ENCODE measurements around the gene MAPKAP1. TPM values are rescaled to one million over a fixed set of nuclear protein-coding genes. Genes with fewer than 3 reads are reported as not detected.

Gene MAPKAP1
- total and polyA plus RNA-seq, 4 donors: 32.2 to 58.4 (median 56.1) TPM

DNA sequence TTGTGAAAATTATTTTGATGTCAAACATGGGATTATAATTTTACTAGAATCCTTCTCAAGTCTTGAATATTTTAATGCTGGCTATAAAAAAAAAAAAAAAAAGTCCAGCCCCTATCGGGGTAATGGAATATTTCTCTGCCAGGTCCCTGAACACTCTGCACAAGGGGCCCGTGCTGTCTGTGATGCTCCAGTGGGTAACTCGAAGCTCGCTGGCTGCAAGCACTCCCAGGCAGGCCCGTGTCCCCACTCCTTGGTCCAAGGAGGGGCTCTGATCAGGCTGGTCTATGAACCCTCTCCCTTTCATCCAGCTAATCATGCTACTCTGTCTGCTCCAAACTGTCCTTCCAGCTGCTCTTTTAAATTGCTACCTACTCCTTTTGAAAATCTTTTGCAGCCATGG, 264.6 kb downstream of the MAPKAP1 start:
- peak in 1 of 2 donors; percentile 32 for DNase-seq
- intact Hi-C loops (cut with DNase I): no loop called here
- 82 to 87% methylated on average over 5 of the region's 5 CpGs for WGBS, 2 donors
- peaks cover 4 to 6% of the 10 kb centered on the region in 2 donors for H3K36me3 ChIP-seq (ENCODE audit: control insufficient read depth in 1 of 2, insufficient read depth in 2 of 2, low read length in 1 of 2)
- H3K4me1 ChIP-seq (ENCODE audit: control insufficient read depth in 1 of 2, insufficient read depth in 2 of 2, low read length in 2 of 2): no peaks in the 10 kb centered on the region
- no peak for ATAC-seq (ENCODE audit: low FRiP score)
- no peak overlapping the region for H3K4me3 ChIP-seq (ENCODE audit: low read length in 2 of 2)
- H3K27ac ChIP-seq (ENCODE audit: low read depth in 1 of 2, low read length in 2 of 2): no peak overlapping the region
- no peaks in the 10 kb centered on the region for H3K27me3 ChIP-seq (ENCODE audit: control insufficient read depth in 1 of 2, insufficient read depth in 2 of 2, low read length in 1 of 2)
- H3K9me3 ChIP-seq (ENCODE audit: control insufficient read depth, low read length): no peaks in the 10 kb centered on the region

DNA sequence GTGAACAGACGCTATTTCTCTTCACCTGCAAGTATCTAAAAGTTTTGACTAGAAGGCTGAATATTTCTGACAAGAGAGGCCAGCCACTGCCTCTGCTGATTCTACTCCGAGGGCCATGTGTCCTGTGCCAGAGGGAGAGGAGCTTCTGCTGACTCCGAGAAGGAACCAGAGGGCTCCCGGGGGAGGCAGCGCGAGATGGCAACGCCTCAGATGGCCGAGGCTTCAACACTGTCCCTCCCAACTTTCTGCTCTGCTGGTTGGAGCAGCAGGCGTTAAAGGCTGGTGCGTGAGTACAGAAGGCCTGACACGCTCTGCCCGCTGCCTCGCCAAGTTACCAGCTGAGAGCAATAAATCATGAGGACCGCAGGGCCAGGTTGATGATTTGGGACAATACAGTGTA, 266.6 kb downstream of the MAPKAP1 start:
- no peak overlapping the region for H3K27ac ChIP-seq (ENCODE audit: low read depth in 1 of 2, low read length in 2 of 2)
- peaks cover 4 to 6% of the 10 kb centered on the region in 2 donors for H3K36me3 ChIP-seq (ENCODE audit: control insufficient read depth in 1 of 2, insufficient read depth in 2 of 2, low read length in 1 of 2)
- H3K4me1 ChIP-seq (ENCODE audit: control insufficient read depth in 1 of 2, insufficient read depth in 2 of 2, low read length in 2 of 2): no peaks in the 10 kb centered on the region
- ATAC-seq (ENCODE audit: low FRiP score) (no peak), DNase-seq (peak in 1 of 2 donors; percentile 44)
- intact Hi-C loops (cut with DNase I): no loop called here
- WGBS, 2 donors: 85% methylated on average over 14 of the region's 14 CpGs
- no peak overlapping the region for H3K4me3 ChIP-seq (ENCODE audit: low read length in 2 of 2)
- no peaks in the 10 kb centered on the region for H3K9me3 ChIP-seq (ENCODE audit: control insufficient read depth, low read length)
- no peaks in the 10 kb centered on the region for H3K27me3 ChIP-seq (ENCODE audit: control insufficient read depth in 1 of 2, insufficient read depth in 2 of 2, low read length in 1 of 2)

GRCh38 chr9:125439434-125440272, 267.4 kb downstream of the MAPKAP1 start:
- WGBS, 2 donors: 94% methylated on average over 21 of the region's 21 CpGs
- Histone ChIP-seq H3K36me3 (ENCODE audit: control insufficient read depth in 1 of 2, insufficient read depth in 2 of 2, low read length in 1 of 2) (peaks cover 4 to 6% of the 10 kb centered on the region in 2 donors), H3K27ac (ENCODE audit: low read depth in 1 of 2, low read length in 2 of 2) (no peak overlapping the region), H3K27me3 (ENCODE audit: control insufficient read depth in 1 of 2, insufficient read depth in 2 of 2, low read length in 1 of 2) (no peaks in the 10 kb centered on the region), H3K9me3 (ENCODE audit: control insufficient read depth, low read length) (no peaks in the 10 kb centered on the region), H3K4me3 (ENCODE audit: low read length in 2 of 2) (no peak overlapping the region), H3K4me1 (ENCODE audit: control insufficient read depth in 1 of 2, insufficient read depth in 2 of 2, low read length in 2 of 2) (no peaks in the 10 kb centered on the region)
- intact Hi-C loops (cut with DNase I): no loop called here
- DNase-seq (peak in 1 of 2 donors; percentile 65), ATAC-seq (ENCODE audit: low FRiP score) (no peak)

GRCh38 chr9:125438506-125439433, 268.2 kb downstream of the MAPKAP1 start:
- no peaks in the 10 kb centered on the region for H3K4me1 ChIP-seq (ENCODE audit: control insufficient read depth in 1 of 2, insufficient read depth in 2 of 2, low read length in 2 of 2)
- intact Hi-C loops (cut with DNase I): no loop called here
- ATAC-seq (ENCODE audit: low FRiP score) (no peak), DNase-seq (peak in 1 of 2 donors; percentile 64)
- no peak overlapping the region for H3K4me3 ChIP-seq (ENCODE audit: low read length in 2 of 2)
- H3K27me3 ChIP-seq (ENCODE audit: control insufficient read depth in 1 of 2, insufficient read depth in 2 of 2, low read length in 1 of 2): no peaks in the 10 kb centered on the region
- no peaks in the 10 kb centered on the region for H3K9me3 ChIP-seq (ENCODE audit: control insufficient read depth, low read length)
- H3K36me3 ChIP-seq (ENCODE audit: control insufficient read depth in 1 of 2, insufficient read depth in 2 of 2, low read length in 1 of 2): peaks cover 0 to 4% of the 10 kb centered on the region in 2 donors
- WGBS, 2 donors: 92 to 93% methylated on average over 32 of the region's 32 CpGs
- no peak overlapping the region for H3K27ac ChIP-seq (ENCODE audit: low read depth in 1 of 2, low read length in 2 of 2)

DNA sequence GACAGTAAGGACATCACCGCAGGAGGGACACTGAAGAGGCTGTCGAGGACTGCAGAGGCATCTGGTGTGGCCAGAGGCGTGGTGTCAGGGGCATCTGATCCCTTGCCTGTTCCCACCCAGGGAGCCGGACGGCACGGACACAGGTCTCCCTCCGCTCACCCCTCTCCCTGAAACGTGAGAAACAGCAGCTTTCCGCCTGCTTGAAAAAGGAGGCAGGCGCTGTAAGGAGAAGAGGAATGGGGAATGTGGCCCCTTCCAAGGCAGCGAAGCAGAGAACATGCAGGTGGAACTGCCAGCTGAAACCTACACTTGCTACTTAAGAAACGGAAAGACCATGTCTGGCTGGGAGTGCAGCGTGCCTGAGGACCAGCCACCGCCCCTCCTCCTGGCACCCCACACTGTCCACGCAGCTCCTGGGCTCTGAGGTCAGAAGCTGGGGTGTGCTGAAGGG, 269.2 kb downstream of the MAPKAP1 start:
- WGBS, 2 donors: 85% methylated on average over 15 of the region's 15 CpGs
- Histone ChIP-seq H3K4me1 (ENCODE audit: control insufficient read depth in 1 of 2, insufficient read depth in 2 of 2, low read length in 2 of 2) (no peaks in the 10 kb centered on the region), H3K9me3 (ENCODE audit: control insufficient read depth, low read length) (no peaks in the 10 kb centered on the region), H3K4me3 (ENCODE audit: low read length in 2 of 2) (no peak overlapping the region), H3K27ac (ENCODE audit: low read depth in 1 of 2, low read length in 2 of 2) (no peak overlapping the region), H3K36me3 (ENCODE audit: control insufficient read depth in 1 of 2, insufficient read depth in 2 of 2, low read length in 1 of 2) (peaks cover 0 to 4% of the 10 kb centered on the region in 2 donors), H3K27me3 (ENCODE audit: control insufficient read depth in 1 of 2, insufficient read depth in 2 of 2, low read length in 1 of 2) (no peaks in the 10 kb centered on the region)
- no peak for ATAC-seq (ENCODE audit: low FRiP score)
- intact Hi-C loops (cut with DNase I): no loop called here
- DNase-seq: peak in 1 of 2 donors; percentile 67

DNA sequence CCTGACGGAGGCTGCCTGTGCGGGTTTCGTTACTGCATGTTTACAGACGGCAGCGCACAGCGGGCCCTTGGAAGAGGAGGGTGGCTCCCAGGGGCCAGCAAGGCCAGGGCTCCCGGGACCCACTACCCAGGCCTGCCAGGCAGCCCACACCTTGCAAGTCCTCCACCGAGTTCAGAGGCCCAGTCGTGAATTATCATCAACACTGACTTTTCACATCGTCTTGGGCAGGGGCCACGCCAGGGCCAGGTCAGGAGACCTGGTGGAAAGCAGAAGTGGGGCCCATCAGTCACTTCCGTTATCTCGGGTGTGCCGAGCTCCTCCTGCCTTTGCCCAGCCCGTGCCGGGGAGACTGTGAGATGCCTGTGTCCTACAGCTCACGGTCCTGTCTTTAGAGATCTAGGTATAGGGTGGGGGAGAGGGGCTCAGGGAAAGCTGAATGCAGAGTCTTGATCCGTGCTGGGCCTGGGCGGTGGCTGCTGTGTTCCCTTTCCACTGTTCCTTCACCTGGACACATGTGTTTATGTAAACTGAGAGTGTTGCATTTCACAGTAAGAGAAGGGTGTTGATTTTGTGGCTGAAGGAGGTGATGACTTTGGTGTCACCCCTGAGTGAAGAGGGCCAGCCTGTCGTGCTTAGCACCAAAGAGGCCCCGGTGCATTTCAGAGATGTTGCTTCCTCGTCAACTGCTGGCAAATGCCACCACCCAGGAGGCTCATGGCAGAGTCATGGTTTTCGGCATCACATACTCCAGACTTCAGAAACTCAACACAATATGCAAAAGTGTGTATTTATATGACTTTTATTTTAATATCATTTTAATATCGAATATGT, 270.2 kb downstream of the MAPKAP1 start:
- Histone ChIP-seq H3K9me3 (ENCODE audit: control insufficient read depth, low read length) (no peaks in the 10 kb centered on the region), H3K27me3 (ENCODE audit: control insufficient read depth in 1 of 2, insufficient read depth in 2 of 2, low read length in 1 of 2) (no peaks in the 10 kb centered on the region), H3K4me1 (ENCODE audit: control insufficient read depth in 1 of 2, insufficient read depth in 2 of 2, low read length in 2 of 2) (no peaks in the 10 kb centered on the region), H3K4me3 (ENCODE audit: low read length in 2 of 2) (no peak overlapping the region), H3K36me3 (ENCODE audit: control insufficient read depth in 1 of 2, insufficient read depth in 2 of 2, low read length in 1 of 2) (peaks cover 0 to 4% of the 10 kb centered on the region in 2 donors), H3K27ac (ENCODE audit: low read depth in 1 of 2, low read length in 2 of 2) (no peak overlapping the region)
- no peak for ATAC-seq (ENCODE audit: low FRiP score)
- intact Hi-C loops (cut with DNase I): no loop called here
- peak in 1 of 2 donors; percentile 68 for DNase-seq
- WGBS, 2 donors: 89 to 92% methylated on average over 24 of the region's 24 CpGs

GRCh38 chr9:125435776-125436612, 271.0 kb downstream of the MAPKAP1 start:
- H3K4me1 ChIP-seq (ENCODE audit: control insufficient read depth in 1 of 2, insufficient read depth in 2 of 2, low read length in 2 of 2): no peaks in the 10 kb centered on the region
- ATAC-seq (ENCODE audit: low FRiP score) (no peak), DNase-seq (peak in 1 of 2 donors; percentile 31)
- intact Hi-C loops (cut with DNase I): no loop called here
- no peak overlapping the region for H3K4me3 ChIP-seq (ENCODE audit: low read length in 2 of 2)
- H3K27ac ChIP-seq (ENCODE audit: low read depth in 1 of 2, low read length in 2 of 2): no peak overlapping the region
- H3K36me3 ChIP-seq (ENCODE audit: control insufficient read depth in 1 of 2, insufficient read depth in 2 of 2, low read length in 1 of 2): peaks cover 0 to 4% of the 10 kb centered on the region in 2 donors
- H3K9me3 ChIP-seq (ENCODE audit: control insufficient read depth, low read length): no peaks in the 10 kb centered on the region
- WGBS, 2 donors: 93 to 94% methylated on average over 16 of the region's 16 CpGs
- H3K27me3 ChIP-seq (ENCODE audit: control insufficient read depth in 1 of 2, insufficient read depth in 2 of 2, low read length in 1 of 2): no peaks in the 10 kb centered on the region

All from aorta (tissue), 5 donors.